Measurements from ENCODE around the gene TTC7B. TPM values are rescaled to one million over a fixed set of nuclear protein-coding genes. Genes with fewer than 3 reads are reported as not detected.

The TTC7B gene
- total and polyA plus RNA-seq, 10 of the 15 experiments (the other 5 are each of a cell fraction or from before 2014, with no cell fraction given): under 0.01 to 1.1 (median 0.26) TPM; not detected in 2

- Histone ChIP-seq H3K27ac (ENCODE audit: control insufficient read depth, insufficient read depth) (no peak overlapping the region), H3K36me3 (ENCODE audit: control insufficient read depth in 2 of 2, insufficient read depth in 2 of 2, low read length in 1 of 2) (no peaks in the 10 kb centered on the region), H4K20me1 (ENCODE audit: control insufficient read depth, insufficient read depth) (no peaks in the 10 kb centered on the region), H3K79me2 (ENCODE audit: control insufficient read depth, insufficient read depth, low read length) (no peaks in the 10 kb centered on the region), H3K4me2 (ENCODE audit: control insufficient read depth, insufficient read depth) (no peak overlapping the region), H3K9ac (ENCODE audit: control insufficient read depth, insufficient read depth, low read length) (no peak overlapping the region), H3K27me3 (replicated peaks in 1 of 2; ENCODE audit: control insufficient read depth in 2 of 2, insufficient read depth in 2 of 2, low read length in 1 of 2) (no peaks in the 10 kb centered on the region), H3K4me1 (ENCODE audit: control insufficient read depth, insufficient read depth, low read length) (no peaks in the 10 kb centered on the region), H2AFZ (ENCODE audit: control insufficient read depth, low read depth, low read length) (no peak overlapping the region), H3K4me3 (no peak overlapping the region), H3K9me3 (replicated peaks; ENCODE audit: control insufficient read depth, insufficient read depth, low read length) (no peaks in the 10 kb centered on the region)
- WGBS (ENCODE audit: insufficient coverage, insufficient replicate concordance, low lambda C conversion rate, missing lambda C conversion rate): 43% methylated on average over 15 of the region's 15 CpGs
- no peak for DNase-seq (ENCODE audit: low read depth, low spot score)
- in situ Hi-C loops (cut with MboI): no loop called here
- intact Hi-C loops (cut with micrococcal nuclease; ENCODE audit: unreplicated experiment): no loop called here
- SMC1A ChIA-PET (ENCODE audit: uncharacterized antibody, unreplicated experiment): no interaction called here
- BruUV-seq (replicated peaks): no TSS peak
- RAD21 ChIA-PET (ENCODE audit: unreplicated experiment): no interaction called here
- POLR2A ChIA-PET: no interaction called here
- FAIRE-seq: no peak
- CTCF ChIA-PET: interaction anchor here (1.2 kb wide), 1 partner anchor 37 kb away, joined by 3 read pairs; no protein-coding TSS in a partner anchor
- ATAC-seq: no peak
- TF ChIP-seq CUX1 (IDR thresholded peaks at IDR 0.05; ENCODE audit: insufficient replicate concordance, low read depth, low read length) (no peak), NFYB (IDR thresholded peaks at IDR 0.05; ENCODE audit: insufficient read depth, low read depth, low read length) (0 out of 2 replicates have a peak, but pooled peaks have one; percentile 35)
Observed at GRCh38 chr14:90808759-90809529, 7.3 kb downstream of the TTC7B start.
